Measurements from ENCODE around the gene RAB3IL1. TPM values are rescaled to one million over a fixed set of nuclear protein-coding genes. Genes with fewer than 3 reads are reported as not detected.

RAB3IL1 gene
- total RNA-seq, 1 donor from 2014 or later: 10.6 TPM

DNA sequence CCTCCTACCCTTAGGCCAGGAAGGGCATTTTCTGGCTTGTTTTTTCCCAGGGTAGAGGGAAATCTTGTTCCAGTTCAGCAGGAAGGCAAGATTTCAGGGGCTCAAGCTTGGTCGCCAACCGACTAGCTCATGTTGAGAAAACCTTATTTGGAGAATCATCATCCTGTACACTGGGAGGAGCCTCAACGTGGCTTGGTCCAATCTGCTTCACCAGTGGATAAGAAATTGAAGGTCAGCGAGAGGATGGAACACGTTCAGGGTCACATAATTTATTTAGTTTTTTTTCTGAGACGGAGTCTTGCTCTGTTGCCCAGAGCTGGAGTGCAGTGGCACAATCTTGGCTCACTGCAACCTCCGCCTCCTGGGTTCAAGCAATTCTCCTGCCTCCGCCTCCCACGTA is 68.7 kb downstream of the RAB3IL1 start:
- no peak overlapping the region for H3K27ac Mint-ChIP-seq
- H3K4me1 Mint-ChIP-seq: no peaks in the 10 kb centered on the region
- H3K9me3 Mint-ChIP-seq: no peaks in the 10 kb centered on the region
- H3K36me3 Mint-ChIP-seq: peaks cover 34% of the 10 kb centered on the region
- TF ChIP-seq, protein P1, sequence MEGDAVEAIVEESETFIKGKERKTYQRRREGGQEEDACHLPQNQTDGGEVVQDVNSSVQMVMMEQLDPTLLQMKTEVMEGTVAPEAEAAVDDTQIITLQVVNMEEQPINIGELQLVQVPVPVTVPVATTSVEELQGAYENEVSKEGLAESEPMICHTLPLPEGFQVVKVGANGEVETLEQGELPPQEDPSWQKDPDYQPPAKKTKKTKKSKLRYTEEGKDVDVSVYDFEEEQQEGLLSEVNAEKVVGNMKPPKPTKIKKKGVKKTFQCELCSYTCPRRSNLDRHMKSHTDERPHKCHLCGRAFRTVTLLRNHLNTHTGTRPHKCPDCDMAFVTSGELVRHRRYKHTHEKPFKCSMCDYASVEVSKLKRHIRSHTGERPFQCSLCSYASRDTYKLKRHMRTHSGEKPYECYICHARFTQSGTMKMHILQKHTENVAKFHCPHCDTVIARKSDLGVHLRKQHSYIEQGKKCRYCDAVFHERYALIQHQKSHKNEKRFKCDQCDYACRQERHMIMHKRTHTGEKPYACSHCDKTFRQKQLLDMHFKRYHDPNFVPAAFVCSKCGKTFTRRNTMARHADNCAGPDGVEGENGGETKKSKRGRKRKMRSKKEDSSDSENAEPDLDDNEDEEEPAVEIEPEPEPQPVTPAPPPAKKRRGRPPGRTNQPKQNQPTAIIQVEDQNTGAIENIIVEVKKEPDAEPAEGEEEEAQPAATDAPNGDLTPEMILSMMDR (IDR thresholded peaks at IDR 0.05; ENCODE audit: unreplicated experiment): no peak
- H3K4me3 Mint-ChIP-seq: no peak overlapping the region
- no peaks in the 10 kb centered on the region for H3K27me3 Mint-ChIP-seq (ENCODE audit: low read depth)
- no peak for DNase-seq (ENCODE audit: low spot score in 2 of 2, unreplicated experiment in 2 of 2)

DNA sequence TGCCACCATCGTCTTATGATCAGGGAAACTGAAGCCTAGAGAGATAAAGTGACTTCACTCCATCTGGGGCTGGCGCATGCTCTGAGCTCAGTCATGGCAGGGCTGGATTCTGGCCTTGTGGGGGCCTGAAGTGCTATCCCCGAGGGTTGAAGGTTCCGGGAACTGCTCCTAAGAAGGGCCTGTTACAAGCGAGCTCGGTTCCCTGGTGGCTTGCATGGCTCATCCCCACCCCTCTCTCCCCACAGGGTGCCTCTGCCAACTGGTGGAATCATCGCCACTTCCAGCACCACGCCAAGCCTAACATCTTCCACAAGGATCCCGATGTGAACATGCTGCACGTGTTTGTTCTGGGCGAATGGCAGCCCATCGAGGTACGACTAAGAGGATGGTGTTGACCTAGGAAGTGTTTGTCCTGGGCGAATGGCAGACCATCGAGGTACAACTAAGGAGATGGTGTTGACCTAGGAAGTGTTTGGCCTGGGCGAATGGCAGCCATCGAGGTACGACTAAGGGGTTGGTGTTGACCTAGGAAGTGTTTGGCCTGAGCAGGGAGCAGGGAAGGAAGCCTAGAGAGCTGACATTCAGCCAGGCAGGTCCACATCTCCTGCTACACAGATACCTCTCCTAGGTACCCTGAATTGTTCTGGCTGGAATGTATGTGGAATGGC is 69.3 kb downstream of the RAB3IL1 start:
- no peaks in the 10 kb centered on the region for H3K27me3 Mint-ChIP-seq (ENCODE audit: low read depth)
- H3K4me1 Mint-ChIP-seq: no peaks in the 10 kb centered on the region
- no peak overlapping the region for H3K27ac Mint-ChIP-seq
- no peak overlapping the region for H3K4me3 Mint-ChIP-seq
- H3K36me3 Mint-ChIP-seq: peaks cover 37% of the 10 kb centered on the region
- DNase-seq (ENCODE audit: low spot score in 2 of 2, unreplicated experiment in 2 of 2): no peak
- no peaks in the 10 kb centered on the region for H3K9me3 Mint-ChIP-seq
- TF ChIP-seq, protein P1 (IDR thresholded peaks at IDR 0.05; ENCODE audit: unreplicated experiment): no peak

Small RNA genes within 50 kb of the gene (microRNA-seq; reads per million reads assigned to microRNA genes)
- gene MIR6746: not detected

Other genes starting within 250 kb of the RAB3IL1 start
- gene DAGLA, start 237.2 kb downstream of the RAB3IL1 start, total RNA-seq: 7.1 to 8.1 TPM (median 8.1 TPM) in 3 replicates
- 401 to 436 TPM (median 428 TPM) in 3 replicates for gene MYRF, start 164.9 kb downstream of the RAB3IL1 start, total RNA-seq
- gene TMEM258, start 125.0 kb downstream of the RAB3IL1 start, total RNA-seq: 139 to 154 TPM (median 148 TPM) in 3 replicates
- gene FEN1, start 124.7 kb downstream of the RAB3IL1 start, total RNA-seq: 19.5 to 20.9 TPM (median 20.3 TPM) in 3 replicates
- gene FADS1, start 100.6 kb downstream of the RAB3IL1 start, total RNA-seq: 108 to 115 TPM (median 108 TPM) in 3 replicates
- 317 to 337 TPM (median 324 TPM) in 3 replicates for gene FADS2, start 89.3 kb downstream of the RAB3IL1 start, total RNA-seq
- 6.1 to 8.9 TPM (median 8.0 TPM) in 3 replicates for gene FADS3, start 26.0 kb downstream of the RAB3IL1 start, total RNA-seq
- 0.64 to 1.1 TPM (median 0.90 TPM) in 3 replicates for gene BEST1, start 32.8 kb upstream of the RAB3IL1 start, total RNA-seq
- gene FTH1, start 50.1 kb upstream of the RAB3IL1 start, total RNA-seq: 1,419 to 1,500 TPM (median 1,460 TPM) in 3 replicates
- 50.4 to 51.6 TPM (median 50.9 TPM) in 3 replicates for gene INCENP, start 206.4 kb upstream of the RAB3IL1 start, total RNA-seq

All from mesothelial cell of epicardium (in vitro differentiated cells).